GM19328 (cell line): ENCODE results near the gene LRMDA.

Experiments
- ATAC-seq: cut with Tn5 transposase; IDR thresholded peaks from one replicate; pipeline ENCODE4 v1.9.1; 2021; ENCODE audit warnings: mild to moderate bottlenecking, moderate library complexity; ENCODE audit not compliant: unreplicated experiment

Gene LRMDA

DNA sequence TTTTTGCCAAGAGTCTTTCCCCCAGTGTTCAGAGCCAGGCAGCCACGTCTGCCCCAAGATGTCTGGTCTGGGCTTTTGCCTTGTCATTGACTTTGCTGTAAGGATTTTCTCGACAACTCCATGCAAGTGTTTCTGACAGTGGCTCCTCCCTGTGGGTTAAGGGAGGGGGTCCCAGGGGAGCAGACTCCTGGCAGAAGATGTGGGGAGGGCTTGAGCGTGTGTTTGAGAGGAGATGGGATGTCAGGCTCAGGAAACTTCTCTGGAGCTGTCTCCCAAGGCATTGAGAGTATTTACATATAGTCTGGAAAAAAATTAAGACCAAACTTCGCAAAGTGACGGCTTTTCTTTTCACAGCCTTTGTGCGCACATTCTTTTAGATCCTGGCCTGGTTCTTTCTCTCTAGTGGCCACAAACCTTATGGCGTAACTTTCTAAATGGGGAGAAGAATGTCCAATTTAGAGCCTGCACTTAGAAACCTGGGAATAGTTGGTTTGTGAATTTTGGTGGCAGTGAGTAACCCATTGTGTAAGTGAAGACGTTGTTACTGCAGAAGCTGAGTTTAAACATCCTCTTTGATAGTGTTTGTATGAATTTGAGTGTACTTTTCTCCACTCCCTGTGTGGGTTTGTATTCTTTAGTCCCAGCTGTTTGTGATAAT is 201.5 kb downstream of the LRMDA start:
- ATAC-seq: no peak

DNA sequence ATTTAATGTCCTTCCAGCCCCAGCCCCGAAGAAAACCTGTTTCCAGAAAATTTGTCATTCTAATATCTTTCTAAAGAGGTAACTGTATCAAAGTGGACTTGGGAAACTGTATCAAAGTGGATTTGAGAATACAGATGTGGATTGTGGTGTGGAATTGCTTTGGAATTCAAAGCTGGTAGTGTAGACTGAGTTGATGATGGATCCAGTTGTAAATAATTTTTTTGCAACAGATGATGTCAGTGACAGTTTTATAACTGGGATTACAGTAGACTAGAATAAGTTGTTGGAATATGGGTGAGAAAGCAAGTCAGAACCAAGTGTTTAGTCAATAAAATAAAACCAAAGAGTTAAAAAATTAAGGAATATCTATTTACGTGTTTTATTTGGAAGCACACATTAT is 202.1 kb downstream of the LRMDA start:
- ATAC-seq: no peak

DNA sequence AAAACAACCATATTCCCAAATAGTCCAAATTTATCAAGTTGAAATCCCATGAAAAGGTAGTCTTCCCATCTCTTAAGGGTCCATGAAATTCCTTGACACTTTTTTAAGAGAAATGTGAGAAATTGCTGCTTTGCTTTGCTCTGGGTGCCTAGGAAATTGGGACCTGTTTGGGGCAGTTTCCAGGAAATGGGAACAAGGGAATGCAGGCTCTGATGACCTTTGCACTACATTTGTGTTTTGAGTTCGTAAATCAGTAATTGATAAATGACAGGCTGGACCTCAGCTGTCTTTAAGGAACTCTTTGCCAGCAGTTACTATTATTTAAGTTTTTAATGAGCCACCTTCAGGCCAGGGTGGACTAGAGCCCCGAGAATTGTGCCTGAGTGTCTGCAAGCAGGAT is 203.5 kb downstream of the LRMDA start:
- ATAC-seq: no peak

DNA sequence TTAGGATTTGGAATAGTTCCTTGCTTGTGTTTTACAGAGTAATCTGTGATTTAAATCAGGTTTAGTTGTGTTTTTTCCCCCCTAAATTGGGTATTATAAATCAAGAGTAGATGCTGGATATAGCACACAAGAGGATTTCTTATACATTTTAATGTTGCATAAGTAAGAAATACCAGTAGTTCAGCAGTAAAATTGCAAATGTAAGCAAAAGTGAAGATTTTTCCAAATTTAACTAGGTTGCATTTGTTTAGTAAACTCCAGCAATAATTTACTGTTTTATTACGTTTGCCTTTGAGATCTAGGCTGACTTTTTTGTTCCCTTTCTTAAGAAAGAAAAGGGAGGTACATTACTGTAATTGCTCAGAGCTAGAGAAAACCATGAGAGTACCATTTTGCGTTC is 207.3 kb downstream of the LRMDA start:
- ATAC-seq: no peak

DNA sequence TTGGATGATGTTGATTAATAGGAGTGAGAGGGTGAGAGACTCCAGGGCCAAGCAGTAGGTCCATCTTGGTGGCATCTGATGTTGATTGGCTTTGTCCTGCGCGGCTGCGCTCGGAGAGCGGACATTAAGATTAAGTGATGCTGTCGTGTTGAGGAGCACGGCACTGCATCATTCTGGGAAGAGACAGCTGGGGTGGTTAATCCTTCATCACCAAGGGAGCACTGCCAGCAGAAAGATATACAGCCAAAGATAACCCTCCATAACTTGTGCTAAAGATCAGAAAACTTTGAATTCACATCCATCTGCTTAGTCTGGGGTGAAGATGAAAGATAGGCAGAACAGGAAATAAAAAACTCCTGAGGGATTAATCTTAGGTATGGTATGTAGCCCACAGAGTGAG is 208.3 kb downstream of the LRMDA start:
- ATAC-seq: no peak

DNA sequence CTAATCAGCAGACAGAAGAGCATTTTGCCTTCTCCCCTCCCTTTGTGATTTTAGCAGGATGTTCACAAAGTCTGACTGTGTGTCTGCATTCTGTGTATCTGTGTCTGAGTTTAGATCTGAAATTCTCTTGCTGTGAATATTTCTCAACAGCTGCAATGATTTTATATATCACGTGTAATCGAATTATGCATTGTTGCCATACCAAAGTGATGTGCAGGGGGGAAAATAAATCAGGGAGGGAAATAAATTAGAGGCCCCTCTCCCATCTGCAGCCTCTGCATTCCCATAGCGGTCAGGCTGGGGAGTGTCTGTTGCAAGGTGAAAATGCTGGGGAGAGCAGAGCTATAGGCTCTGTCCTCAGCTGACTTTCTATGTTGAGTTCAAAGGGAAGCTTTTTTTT is 209.0 kb downstream of the LRMDA start:
- no peak for ATAC-seq

DNA sequence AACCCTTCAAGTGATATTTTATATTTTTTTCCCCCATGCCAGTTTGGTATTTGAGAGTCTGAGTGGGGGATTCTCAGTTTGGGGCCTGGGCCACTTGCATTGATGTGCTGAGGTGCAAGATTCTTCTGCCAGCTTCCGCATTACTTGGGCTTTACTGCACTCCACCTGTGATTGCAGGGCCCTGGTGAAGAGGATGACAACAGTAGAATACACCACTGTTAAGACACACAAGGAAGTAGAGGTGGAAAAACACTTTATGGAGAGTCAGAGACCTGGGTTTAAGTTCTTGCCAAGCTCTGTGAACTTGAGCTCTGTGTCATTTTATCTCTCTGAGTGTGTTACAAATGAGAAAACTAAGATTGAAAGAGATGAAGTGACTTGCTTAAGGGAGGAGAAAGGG is 209.4 kb downstream of the LRMDA start:
- ATAC-seq: no peak

DNA sequence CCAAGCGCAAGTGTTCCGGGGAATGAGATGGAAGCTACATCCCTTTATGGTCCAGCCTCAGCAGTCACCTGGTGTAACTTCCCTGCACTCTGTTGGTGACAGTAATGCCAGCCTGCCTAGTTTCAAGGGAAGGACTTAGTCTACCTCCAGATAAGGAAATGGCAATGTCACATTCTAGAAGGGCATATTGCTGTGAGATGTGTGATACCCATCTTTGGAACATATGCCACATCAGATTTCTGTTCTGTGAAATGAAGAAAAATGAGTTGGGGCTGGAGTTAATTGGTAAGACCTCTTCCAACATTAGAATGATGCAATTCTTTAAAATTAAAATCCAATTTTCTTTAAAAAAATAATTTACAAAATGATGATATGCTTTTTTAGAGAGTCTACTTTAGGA is 212.0 kb downstream of the LRMDA start:
- ATAC-seq: no peak

DNA sequence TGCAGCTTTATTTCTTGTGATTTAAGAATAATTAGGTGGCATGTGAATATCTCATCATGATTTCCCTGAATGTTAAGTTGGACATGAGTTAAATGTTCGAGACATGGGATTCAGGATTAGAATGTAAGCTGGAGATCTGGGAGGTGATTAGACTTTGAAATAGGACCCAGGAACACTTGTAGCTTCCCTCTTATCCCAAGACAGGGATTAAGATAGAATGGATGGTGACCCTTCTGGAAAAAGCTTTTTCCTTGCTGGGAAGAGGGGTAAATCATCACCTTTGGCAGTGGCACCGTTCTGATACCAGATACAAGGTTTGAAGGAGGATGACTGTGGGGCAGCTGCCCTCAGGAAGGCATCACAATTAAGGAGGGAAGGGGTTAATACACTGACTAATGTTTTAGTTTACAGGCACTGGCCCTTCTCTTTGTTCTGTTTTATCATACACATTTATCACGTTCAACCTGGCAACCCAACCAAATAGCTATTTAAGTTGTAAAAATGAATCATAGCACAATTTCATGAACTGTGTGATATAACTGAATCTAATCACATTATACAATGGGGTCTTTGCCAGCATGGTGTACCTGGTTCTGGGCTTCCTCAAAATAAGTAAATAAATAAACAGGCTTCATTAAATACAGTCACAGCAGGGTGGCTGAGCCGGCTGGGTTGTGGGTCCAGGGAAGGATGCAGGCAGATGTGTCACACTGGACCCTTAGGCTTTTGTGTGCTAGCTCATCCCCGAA is 212.7 kb downstream of the LRMDA start:
- ATAC-seq: no peak

DNA sequence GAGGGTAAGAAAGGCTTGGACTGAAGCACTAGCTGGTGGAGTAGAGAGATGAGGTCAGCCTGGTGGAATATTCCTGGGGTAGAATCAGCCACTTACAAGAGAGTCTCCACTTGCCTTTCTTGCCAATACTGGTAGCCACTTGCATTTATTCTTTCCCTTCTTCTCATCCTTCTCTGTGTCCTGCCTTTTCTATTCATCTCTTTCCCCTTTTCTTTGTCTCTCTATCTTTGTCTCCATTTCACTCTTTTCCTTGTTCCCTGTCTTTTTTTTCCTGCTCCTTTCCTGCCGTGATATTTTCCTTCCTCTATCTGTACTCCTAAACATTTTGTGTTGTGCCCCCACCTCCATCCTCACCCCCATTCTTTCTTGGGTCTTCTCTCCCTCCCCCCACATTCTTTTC is 214.3 kb downstream of the LRMDA start:
- ATAC-seq: no peak

DNA sequence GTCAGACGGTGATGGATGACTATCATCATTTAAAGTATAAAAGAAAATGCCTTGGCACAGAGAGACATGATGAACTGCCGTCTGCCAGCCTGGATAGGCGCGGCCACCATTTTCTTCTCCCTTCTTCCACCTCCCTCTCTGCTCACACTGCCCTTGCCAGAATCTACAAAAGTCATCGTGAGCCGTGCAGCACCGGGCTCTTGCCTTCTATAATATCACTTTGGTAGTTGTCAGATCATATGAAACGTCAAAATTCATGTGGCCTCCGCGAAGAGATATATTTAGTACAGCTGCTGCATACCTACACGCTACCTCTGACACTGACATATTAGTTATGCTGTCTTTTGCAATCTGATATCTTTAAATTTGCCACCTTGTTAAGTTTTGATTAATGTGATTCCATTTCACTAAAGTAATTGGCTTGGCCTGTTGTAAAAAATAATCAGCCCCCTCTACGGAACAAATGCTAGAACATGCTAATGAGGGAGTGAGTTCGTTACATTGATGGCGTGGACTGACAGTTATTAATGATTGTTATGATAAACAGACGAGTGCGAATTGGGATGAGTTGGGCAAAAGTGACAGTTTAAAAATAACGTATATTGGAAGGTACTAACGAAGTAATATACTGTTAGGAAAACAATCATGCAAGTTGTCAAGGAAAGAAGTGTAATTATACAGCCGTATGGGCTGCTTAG is 214.9 kb downstream of the LRMDA start:
- ATAC-seq: no peak

DNA sequence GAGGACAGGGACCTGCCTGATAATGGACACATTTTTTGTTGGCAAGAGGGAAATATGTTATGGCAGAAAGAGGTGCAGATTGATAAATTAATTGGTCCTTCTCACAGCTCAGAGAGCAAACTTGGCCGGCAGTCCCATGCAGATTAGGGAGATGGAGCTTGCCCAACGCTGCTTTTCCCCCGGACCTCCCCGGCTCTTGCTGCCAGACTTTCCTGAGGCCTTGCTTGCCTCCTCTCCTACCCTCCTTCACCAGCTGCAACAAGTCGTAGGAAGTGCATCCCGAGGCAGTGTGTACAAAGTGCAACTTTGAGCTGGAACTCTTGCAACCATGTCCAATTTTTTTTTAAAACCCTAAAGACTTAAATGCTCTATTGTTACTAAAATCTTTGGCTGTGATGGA is 215.5 kb downstream of the LRMDA start:
- no peak for ATAC-seq

DNA sequence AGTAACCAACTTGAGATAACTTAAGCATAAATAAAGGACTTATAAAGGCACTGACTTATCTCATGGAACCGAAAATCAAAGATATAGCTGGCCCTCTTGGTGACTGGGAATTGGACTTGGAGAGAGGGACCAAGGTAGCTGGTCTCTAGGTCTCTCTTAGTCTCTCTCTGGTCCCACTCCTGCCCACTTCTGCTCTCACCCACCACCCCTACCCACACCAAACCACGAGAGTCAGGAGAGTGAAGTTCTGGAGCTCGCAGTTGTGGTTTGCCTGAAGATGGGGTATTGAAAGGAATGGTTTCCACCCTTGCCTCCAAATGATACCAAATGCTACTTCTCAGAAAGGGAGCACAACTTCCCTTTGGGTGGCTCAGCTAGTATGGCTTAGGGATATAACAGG is 216.3 kb downstream of the LRMDA start:
- ATAC-seq: no peak

DNA sequence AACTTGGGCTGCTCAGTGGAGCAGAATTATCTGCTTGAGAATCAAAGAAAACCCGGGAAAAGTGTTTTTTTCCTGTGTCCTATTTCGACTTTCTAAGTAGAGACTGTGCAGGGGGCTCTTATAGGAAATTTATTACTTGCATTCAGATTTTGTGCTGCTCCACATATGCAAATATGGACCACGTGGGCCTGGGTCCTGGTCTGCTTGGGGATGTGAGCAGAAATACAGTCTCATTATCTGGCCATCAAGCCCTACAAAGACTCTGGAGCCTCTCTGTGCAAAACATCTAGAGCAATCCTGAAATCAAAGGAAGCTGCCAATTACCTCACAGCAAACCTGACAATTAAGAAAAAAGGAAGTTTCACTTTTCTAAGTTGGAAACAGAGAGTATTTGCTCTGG is 216.9 kb downstream of the LRMDA start:
- ATAC-seq: no peak

DNA sequence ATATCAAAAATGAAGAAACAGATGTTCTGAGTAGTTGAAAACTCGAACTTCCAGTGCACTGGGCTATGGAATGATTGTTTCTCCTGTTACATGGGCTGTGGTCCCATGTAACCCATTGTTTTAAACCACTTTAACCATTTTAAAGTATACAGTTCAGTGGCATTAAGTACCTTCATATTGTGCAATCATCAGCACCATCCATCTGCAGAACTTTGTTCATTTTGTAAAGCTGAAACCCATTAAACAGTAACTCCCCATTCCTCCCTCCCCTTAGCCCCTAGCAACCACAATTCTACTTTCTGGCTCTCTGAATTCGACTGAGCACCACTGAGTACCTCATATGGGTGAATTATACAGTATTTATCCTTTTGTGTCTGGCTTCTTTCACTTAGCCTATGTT is 217.4 kb downstream of the LRMDA start:
- no peak for ATAC-seq

DNA sequence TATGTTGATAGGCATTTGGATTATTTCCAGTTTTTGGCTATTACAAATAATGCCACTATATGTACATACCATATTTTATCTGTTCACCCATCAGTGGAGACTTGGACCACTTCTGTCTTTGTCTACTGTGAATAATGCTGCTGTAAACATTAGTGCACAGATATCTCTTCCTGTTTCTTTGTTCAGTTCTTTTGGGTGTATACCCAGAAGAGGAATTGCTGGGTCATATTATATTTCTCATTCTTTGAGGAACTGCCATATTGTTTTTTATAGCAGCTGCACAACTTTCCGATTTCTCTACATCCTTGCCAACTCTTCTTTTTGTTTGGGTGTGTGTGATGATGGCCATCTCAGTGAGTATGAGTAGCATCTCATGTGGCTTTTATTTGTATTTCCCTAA is 218.0 kb downstream of the LRMDA start:
- ATAC-seq: no peak

DNA sequence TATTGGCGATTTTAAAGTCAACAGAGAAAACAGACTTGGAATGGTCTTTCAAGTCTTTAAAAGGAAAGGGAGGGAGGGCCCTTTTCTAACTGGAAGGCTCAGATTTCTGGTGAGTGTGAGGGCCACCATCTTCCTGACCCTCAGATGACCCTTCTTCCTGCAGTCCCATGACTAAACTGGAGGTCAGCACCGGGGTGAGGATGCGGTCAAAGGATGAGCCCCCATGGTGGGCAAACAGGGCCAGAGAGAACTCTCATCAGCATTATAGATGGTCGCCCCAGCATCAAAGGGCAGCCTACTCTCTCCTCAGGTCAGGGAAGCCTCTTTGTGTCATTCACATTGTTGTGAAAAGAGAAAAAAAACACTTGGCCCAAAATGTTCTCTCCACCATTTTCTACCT is 219.2 kb downstream of the LRMDA start:
- no peak for ATAC-seq

DNA sequence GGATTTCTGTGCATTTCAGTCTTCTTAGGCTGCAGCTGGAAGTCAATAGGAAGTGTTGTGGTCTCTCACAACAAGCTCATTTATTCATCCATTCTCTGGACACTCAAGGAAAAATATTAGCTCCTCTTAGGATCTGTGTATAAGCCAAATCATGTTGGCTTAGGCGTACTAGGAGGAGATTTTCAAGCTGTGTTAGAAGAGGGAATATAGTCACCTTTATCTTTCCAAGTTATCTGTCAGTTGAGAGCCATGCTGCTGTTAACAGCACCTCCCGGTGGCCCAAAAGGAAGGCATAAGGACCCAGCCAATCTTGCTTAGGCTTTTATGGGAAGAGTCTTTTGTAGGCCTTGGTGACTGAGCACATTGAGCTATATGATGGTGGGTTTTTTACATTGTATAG is 220.0 kb downstream of the LRMDA start:
- ATAC-seq: no peak

DNA sequence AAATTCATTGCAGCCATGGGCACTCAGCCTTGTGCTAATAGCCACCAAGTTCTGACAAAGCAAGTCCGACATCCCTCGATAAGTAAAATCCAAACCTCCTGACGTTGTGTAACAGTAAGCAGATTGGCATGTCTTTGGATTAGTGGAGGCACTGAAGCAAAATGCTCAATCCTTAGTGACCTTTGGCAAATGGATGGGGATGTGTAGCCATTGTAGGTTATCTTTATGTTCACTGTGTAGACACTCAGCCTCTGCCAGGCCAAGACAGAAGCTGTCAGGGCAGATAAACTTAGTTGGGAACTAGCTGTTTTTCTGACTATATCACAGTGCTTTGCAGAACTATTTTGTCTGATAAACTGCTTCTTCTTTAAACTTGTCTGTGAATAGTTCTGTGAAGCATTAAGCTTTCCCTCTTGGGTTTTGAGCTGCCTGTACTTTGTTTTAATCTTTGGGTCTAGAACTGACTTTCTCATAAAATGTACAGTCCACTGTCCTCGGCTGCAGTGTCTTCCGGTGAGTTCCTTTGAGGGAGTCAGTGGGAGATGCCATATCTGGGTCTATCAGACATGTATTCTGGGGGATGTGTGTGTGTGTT is 220.8 kb downstream of the LRMDA start:
- ATAC-seq: no peak

DNA sequence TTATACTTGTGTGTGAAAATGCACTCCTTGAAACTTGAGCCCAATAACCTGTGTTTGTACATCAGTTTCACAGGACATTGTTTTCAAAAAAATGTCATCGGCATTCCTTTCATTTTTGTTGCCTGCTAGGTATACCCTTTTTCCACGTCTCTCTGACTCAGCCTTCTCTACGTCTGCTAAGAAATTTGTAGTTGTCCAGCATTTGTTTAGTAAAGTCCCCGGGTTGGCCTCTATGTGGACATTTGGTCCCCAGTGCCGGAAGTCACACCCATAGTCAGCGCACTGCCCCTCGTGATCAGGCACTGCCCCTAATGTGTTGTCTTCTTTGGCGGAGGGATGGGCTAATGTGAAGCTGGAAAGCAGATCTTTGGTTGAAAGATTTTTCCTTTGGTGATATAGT is 222.3 kb downstream of the LRMDA start:
- no peak for ATAC-seq

DNA sequence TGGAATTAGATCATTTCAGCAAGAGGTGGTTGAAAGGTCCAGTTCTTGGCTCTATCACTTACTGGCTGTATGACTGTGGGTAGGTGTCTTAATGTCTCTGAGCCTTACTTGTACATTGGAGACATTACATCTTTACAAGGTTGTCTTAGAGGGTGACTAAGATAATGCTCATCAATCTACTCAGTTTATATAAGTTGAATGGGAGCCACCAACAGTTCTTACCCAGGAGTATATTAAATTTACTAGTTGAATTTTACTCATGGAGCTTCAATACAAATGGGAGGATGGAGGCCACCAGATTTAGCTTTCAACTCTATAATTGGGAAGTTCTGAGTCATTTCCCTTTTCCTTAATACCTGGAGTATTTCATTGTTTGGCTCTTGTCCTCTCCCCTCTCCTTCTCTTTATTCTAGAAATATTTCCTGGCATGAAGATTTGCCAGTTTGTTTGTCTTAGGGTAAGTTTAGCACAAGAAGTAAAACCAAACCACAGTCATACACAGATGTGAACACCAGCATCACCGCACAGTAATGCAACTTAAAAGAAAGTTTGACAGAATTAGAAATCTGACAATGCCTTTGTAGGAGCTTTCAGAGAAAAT is 222.8 kb downstream of the LRMDA start:
- no peak for ATAC-seq
